Stimulated activated CD4-positive, alpha-beta T cell treated with anti-CD3 and anti-CD28 coated beads, Interleukin-15, amount 100 ng/mL, for 1 hour (primary cell): ENCODE data around the gene ABTB2.

ENCODE experiments used
- DNase-seq, 2 donors: peaks; one replicate each; pipeline ENCODE4 v3.0.0-alpha.2; 2020; ENCODE audit warnings: low read depth in 1 of 2, low spot score in 1 of 2

The ABTB2 gene

DNA sequence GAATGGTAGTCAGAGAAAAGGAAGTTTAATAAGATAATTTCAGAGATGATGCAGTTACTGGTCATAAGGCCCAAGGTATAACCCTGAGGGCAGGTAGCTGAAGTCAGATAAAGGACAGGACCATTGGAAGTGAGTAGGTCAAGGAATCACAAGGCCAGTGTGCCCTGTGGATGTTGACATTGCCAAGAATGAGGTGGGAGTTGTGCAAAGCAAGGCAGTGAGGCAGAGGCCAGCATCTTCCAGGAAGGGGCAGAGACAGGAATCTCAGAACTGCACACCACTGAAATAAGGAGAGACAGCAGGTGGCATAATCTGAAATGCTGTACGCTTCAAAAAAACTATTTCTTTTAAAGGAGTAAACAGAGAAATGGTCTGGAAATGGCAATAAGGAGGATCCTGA lies 61.4 kb downstream of the ABTB2 start:
- no peak for DNase-seq

DNA sequence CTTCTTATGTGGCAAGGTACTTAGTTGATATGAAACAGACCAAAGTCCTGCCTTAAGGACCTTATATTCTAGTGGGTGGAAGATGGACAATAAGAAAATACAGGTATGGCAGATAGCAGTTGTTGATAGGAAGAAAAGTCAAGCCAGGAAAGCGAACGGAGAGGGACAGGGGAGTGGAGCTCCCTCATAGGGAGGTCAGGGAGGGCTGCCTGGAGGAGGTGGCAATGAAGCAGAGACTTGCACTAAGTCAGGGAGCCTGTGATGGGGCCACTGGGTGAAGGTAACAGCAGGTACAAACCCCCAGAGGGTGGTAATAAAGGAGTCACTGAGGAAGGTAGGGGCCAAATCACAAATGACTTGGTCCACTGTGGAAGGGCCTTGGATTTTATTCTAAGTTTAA lies 65.3 kb downstream of the ABTB2 start:
- DNase-seq = no peak

DNA sequence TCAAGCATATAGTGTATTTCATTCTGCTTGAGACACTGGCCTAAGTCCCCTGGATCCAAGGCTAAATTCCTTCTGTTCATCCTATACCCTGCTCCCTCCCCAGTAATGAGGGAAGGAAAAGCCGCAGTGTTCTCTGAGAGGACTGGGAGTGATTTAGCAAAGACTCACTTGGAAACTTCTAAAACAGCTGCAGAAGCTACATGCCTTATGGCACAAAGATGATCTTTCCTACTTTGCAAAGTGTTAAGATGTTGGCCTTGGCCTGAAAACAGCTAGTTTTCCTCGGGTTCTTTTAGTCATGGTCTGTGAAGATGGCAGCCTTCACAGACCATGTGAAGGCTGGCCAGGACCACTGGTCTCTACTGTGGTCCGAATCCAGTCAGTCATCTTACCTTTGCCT lies 65.7 kb downstream of the ABTB2 start:
- no peak for DNase-seq

DNA sequence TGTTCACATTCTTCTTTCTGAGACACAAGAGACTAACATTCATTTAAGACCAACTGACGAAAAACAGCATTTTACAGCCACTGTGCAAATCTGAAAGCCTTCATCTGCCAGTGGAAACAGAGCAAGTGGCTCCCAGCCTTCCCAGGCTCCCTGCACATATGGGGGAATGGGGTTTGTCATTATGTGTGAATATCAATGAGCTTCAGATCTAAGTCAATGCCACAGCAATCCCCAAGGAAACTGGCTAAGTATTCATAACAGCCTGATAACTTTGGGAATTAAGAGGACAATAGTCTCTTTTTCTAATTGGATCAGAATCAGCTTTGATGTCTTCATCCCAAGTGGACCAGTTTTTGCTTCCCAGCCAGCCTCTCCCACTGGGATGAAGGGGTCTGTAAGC lies 66.9 kb downstream of the ABTB2 start:
- no peak for DNase-seq

DNA sequence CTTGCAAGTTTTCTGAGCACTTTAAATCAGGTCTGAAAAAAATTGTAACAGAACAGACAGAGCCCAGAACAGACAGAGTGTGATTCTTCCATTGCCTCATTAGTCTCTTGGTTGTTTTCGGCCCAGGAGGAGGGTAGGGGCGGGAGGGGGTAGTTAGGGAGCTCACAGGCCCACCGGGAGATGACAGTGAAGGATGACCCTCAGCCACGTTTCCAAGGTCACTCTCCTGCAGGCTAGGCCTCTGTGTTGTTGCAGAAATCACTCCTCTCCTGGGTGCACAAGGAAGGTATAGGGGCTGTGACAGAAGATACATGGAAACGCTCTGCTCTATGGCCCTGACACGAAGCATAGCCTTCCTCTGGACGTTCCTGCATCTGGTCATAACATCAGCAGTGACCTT lies 69.3 kb downstream of the ABTB2 start:
- DNase-seq = no peak

DNA sequence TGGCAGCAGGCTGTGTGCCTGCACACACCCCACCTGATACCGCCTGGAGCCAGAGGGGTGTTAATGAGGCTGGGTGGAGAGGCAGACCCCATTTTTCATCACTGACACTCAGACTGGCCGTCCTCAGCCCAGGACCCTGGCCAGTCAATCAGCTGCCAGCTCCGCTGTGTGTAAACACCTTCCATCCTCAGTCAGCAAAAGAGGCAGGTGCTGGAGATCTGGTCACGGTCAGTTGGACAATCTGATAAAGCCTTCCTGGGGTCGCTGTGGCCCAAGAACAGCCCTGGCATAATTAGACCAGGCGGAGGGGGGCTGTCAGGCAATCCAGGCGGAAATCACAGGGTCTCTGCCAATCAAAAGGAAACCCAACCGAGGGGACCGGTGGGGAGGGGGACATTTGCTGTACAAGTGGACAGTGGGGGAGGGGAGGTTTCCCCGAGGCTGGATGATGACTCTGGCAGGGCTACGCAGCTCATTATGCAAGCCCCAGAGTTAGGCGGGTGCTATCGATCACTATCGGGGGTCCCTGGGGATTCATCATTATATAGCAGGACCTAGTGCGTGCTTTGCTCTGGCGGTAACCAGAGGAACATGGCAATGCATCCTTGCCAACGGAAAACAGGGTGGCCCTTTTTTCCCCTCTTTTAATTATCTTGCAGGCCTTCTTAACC lies 72.9 kb downstream of the ABTB2 start:
- no peak for DNase-seq

DNA sequence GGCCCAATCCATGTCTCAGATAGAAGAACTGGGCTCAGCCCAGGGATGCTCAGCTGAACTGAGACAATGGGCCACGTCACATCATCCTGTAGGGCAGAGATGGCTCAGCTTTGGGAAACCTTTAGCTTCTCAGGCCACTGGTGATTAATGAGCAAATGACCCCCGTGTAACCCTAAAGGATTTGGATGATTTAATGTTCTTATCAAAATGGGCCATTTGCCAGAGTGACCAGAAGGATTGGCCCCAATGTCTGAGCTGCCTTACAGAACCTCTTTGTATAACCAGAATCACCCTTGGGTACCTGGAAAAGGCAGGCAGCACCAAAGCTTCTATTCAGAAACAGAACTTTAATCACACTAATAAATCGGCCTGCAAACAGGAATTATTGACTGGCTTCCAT lies 73.7 kb downstream of the ABTB2 start:
- no peak for DNase-seq

DNA sequence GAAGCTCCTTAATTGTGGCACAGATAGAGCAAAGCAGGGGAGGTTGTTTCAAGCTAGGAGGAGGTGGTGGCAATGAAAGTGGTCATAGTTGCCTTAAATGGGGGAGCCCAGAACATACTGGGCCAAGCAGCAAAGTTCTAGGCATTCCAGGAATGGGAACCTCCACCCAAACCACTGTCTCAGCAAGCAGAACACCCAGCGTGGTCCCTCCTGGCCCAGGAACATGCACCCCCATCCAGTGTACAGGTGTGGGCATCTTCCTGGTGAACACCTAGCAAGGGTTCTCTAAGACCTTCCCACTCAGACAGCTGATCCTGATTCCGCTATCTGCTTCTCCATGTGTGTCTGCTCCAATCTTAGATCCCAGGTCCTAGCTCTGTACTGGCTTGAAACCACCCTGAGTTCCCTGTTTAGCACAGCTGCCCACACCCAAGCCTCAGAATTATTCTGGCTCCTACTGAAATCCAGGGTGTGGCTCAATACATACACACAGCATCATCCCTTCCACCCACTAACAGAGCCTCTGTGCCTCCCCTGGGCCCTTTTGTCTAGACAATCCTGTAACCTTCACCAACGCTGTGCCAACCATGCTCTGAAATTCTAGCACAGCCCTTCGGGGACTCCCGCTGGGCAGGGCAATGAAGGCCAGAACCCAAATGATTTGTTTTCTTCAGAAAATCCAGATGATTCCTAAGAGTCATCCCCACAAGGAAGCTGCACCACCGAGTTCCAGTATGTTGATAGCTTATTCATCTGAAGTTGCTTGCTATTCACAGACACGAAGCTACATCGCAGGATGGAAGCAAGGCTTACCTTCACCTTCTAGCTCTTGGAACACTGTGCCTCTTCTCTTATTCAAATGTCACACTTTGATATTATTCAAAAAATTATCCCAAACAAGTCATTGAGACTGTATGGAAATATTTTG lies 76.6 kb downstream of the ABTB2 start:
- DNase-seq = no peak

DNA sequence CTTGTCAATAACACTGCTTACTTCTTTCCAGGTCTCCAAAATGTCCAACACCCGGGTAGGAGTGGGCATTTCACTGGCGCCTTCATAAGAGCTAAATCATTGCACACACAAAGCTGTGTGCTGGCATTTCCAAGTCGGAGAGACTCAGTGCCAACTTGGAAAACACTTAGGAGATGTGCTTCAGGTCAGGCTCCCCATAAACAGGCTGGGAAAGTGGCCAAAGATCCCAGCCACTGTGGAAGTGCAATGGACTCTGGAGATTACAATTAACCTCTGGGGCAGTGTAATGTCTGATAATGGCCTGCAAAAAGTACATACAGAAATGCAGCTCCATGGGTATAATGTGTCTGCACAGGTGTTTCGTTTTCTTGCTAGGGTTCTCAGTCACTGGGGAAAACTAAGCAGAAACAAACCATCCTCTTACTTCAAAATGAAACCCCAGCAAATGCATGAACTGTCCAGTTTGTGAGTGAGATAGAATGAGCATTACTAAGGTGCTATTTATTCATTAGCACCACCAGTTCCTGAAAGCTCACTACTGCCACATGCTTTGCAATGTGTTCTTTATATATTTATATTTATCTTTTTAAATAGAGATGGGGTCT lies 79.0 kb downstream of the ABTB2 start:
- DNase-seq = no peak

DNA sequence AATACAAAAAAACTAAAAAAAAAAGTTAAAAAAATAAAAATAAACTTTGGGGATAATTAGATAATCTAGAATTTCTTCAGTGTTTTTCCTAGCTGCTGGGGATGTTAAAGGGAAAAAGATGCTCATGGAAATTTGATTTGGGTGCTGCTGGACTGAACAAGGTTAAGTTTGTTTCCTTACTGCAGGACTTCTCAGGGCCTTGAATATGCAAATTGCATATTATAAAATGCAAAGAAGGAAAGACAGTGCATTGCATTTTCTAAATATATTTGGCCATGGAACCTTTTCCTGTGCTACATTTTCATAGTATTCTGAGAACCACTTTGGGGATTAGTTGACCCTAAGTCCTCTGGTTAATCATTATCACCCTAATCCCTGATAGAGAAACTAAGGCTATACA lies 79.6 kb downstream of the ABTB2 start:
- DNase-seq = no peak

DNA sequence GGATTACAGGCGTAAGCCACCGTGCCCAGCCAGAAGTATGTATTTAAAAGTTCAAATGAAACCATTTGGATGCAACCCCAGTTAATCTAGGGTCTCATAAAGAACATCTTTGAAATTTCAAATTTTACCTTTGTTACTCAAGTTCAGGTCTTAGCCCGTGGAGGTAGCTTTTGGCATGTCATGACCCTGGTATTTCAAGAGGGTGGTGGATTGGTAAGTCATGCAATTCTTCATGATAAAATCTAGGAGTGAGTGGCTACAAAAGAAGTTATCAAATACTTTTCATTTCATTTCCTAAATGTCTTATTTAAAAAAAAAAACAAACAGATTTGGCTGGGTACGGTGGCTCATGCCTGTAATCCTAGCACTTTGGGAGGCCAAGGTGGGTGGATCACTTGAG lies 80.6 kb downstream of the ABTB2 start:
- no peak for DNase-seq

DNA sequence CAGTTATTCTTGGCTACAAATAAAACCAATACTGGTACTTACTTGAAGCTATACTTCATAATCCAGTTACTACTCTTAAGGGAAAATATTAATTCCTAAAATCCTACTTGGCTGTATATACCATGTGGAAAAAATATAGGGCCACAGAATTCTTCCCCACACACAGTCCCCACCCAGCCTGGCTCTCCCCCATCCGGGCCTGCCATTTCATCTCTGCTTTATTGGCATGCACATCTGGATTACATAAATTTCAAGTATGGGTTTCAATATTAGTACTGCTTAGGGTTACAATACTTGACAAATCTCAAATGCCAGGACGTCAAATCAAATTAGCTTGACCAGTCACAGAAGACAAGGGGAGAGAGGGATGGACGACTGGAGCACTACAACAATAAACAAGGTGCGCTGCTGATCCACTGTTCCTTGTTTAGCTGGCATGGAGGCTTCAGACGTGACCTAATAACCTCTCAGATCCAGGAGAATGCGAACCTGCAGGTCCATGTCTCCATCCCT lies 81.4 kb downstream of the ABTB2 start:
- no peak for DNase-seq

DNA sequence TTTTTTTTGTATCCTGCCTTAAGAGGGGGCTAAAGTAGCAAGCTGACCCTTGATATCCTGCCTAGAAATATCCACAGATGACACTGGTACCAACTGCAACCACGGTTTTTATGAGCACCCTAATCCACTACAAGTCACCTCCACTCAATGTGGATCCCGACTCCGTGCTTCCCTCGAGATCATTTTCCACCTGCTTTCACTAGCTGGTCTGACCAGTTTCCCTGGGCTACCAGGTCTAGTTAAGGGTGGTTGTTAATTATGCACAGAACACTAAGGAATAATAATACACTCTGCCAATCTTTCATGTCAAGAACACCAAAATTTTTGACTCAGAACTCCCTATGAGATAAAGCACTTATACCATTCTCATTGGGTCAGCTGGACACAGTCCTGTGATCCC lies 82.3 kb downstream of the ABTB2 start:
- no peak for DNase-seq

DNA sequence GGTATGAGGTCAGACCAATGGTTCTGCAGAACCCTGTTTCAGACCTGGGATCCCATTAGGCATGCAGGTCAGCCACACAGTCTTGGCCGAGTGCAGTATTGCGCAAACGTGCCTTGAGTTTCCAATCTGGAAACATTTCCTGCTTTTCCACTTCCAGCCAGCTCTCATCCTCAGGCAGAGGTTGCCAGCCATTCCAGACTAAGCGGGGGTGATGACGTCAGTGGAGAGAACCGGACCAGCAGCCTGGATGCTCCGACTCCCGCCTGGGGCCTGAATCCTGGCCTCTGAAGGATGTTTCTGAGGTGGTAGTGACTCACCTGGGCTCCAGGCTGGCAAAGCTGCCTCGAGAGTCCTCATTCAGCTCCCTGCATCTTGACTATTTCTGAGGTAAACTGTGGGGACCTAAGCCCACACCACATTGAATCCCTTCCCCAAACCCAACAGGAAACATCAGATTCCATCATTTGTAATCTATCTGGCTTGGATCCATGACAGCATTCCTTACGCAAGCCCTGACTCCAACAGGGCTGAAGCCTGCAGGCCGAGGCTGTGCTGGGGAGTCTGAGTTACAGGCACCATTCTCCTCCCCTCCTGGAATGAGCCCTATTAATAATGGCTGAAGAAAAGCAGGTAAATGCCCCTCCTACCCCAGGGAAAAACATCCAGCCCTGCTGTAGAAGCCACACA lies 83.0 kb downstream of the ABTB2 start:
- no peak for DNase-seq

DNA sequence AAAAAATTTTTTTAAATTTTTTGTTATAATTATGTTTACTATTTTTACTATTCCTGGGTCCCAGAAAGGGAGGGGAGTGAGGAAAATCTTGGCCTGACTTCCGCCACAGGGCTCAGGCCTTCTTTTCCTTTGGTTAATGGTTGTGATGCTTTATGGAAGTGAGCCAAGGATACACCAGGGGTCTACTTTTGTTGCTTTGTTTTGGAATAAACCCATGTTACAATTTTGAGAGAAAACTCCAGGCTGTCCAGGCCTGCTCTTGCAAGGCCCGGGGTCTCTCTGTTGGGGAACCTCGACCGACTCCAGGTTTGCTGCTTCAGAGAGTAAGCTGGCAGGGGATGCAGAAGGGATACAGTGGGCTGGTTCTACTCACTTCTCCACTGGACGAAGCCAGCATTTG lies 84.7 kb downstream of the ABTB2 start:
- DNase-seq = no peak

DNA sequence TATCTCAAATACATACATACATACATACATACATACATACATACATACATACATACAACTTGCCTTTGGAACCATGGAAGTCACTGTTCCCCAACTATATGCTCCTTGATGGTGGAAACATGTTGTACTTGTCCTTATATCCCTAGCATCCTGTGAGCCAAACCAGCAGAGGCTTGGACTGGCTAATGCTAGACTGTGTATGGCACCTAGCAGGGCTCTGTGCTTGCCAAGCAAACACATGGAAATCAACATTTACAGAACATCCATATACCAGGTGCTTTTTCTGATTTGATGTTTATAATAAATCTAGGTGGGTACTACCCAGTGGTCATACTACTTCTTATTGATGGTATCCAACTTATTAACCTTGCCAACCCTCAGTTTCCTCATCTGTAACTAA lies 86.1 kb downstream of the ABTB2 start:
- DNase-seq = no peak

DNA sequence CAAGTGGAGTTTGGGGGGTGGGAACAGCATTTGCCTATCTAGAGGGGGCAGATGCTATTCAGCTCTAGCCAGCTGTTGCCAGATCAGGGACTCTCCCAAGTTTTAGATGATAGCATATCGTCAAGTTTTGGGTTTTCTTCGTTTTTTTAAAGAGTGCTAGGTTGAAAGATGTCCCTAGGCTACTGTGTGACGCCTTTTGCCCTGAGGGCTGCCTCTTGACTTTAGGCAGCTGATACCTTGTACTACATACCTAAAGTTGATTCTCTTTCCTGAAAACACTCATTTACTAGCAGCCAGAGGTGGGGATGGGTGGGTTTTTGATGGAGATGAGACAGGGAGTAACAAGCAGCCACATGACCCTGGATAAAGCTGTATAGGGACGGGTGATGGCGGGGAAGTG lies 87.1 kb downstream of the ABTB2 start:
- no peak for DNase-seq

DNA sequence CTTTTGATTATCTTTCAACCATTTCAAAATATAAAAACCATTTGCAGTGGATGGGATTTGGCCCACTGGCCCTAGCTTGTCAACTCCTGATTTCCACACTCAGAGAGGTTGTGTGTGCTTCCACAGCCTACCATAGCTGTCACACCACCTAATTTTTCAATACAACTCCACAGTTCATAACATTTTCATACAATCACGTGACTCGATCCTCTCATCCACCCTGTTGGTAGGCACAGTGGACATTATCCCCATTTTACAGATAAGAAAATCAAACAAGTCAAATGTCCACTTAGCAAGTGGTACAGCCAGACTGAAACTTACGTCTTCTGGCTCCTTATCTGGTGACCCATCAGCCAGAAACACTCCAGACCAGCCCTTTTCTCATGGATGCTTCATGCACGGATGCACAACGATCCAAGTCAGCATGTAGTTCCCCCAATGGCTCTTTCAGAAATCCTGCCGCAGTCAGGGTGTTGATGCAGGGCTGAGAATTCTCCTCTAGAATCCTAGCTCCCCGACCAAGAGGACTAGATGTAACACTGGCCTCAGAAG lies 88.0 kb downstream of the ABTB2 start:
- DNase-seq = no peak

DNA sequence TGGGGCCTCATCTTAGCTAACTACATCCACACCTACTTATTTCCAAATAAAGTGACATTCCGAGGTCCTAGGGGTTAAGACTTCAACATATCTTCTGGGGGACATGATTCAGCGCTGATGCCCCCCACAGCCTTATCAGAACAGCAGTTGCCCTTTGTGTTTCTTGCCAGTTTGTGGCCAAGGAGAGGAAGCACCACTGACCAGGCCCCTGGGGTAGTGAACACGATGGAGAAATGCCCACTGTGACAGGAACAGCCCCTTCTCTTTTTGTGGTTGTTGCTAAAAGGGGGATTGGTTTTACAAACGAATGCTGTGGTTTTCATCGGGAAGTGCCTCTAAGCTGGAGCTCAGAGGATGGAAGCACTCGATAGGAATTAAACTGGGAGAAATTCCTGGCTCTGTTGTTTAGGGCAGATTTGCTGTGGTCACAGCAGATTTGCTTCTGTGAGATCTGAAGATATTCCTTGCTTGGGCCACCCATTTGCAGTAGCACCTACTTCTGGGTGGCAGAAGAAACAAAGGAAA lies 88.8 kb downstream of the ABTB2 start:
- DNase-seq = no peak

DNA sequence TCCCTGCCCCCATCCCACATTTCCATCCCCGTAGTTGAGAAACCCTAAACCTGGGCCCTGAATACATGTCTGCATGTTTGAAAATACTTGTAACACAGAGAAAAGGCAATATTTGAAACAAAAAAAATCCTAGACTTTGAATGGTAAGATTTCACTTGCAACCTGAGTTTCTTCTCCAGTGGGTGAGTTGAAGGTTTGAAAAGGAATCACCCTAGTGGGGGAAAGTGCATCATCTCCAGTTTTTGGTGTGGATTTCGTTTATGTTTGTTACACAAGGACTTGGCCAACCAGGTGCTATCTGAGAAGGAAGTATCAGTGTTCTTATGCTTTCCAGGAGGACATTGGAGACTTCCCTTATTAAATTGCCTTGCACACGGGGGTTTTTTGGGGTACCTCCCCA lies 90.4 kb downstream of the ABTB2 start:
- no peak for DNase-seq

DNA sequence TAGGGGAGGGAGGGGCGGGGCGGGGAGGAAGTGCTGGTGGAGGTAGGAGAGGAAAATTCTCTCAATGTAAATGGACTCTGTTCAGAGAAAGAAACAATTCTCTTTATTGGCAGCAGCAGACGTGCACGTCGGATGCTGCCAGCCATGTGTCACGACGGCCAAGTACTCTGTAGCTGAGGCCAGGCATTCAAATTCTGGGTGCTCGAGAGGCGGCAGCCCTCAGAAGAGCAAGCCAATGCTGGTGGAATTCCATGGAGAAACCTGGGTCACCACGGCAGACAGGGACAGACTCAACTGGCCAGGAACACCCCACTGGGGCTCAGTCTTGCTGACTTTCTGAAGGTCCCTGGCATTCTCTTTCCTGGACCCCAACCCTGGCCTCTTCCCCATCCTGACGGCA lies 90.8 kb downstream of the ABTB2 start:
- no peak for DNase-seq
